NCI-H2107 treated with DMSO at 0.1 percent for 48 hours (cell line): ENCODE results near the gene NDUFB5.

Source experiments
- DNase-seq: peaks from one replicate; lab custom pipeline; 2025; ENCODE audit not compliant: unreplicated experiment; lab: John Stamatoyannopoulos, UW

The NDUFB5 gene

GRCh38 chr3:179676081-179676480 is 71.5 kb downstream of the NDUFB5 start:
- no peak for DNase-seq
